Activated CD4-positive, alpha-beta T cell treated with anti-CD3 and anti-CD28 coated beads, Interleukin-2, Interleukin-4, amounts not matched to agents 100 ng/mL and 50 ng/mL, durations not matched to agents 16 hours and 8 hours (primary cell): ENCODE measurements around the gene RPS18.
"Not testable (repeated sequence)": the region's sequence is repeated elsewhere in the genome, so short reads cannot be mapped to it uniquely, and the experiment has no call there.

Experiments used
- DNase-seq: peaks from one replicate; pipeline ENCODE4 v3.0.0-alpha.2; 2020; ENCODE audit warnings: low spot score

Gene RPS18

GRCh38 chr6:33271468-33272274 lies at the start of gene RPS18, which contains the start of gene VPS52:
RPS18 (plus strand) TSS chr6:33272075; CDS start chr6:33272120, 45 bp downstream.
VPS52 (minus strand) TSS chr6:33271876; CDS start chr6:33271675, 201 bp downstream.
- DNase-seq: peak; percentile 97

GRCh38 chr6:33226503-33227120 lies 45.3 kb upstream of the RPS18 start:
- not testable (repeated sequence) for DNase-seq

GRCh38 chr6:33235221-33235634 lies 36.6 kb upstream of the RPS18 start:
- no peak for DNase-seq

GRCh38 chr6:33236328-33236727 lies 35.5 kb upstream of the RPS18 start:
- DNase-seq: no peak

- no peak for DNase-seq
These were observed 35.0 kb upstream of the RPS18 start for GRCh38 chr6:33236852-33237251.

GRCh38 chr6:33237741-33238140 lies 34.1 kb upstream of the RPS18 start:
- no peak for DNase-seq

- DNase-seq: peak; percentile 70
These were observed 29.9 kb upstream of the RPS18 start for GRCh38 chr6:33241968-33242367.

GRCh38 chr6:33243476-33243875 lies 28.4 kb upstream of the RPS18 start:
- no peak for DNase-seq

- peak; percentile 93 for DNase-seq
These were observed 23.8 kb upstream of the RPS18 start for GRCh38 chr6:33247977-33248642.

- DNase-seq: no peak
These were observed 23.3 kb upstream of the RPS18 start for GRCh38 chr6:33248643-33248931.

GRCh38 chr6:33248932-33249731 lies 22.7 kb upstream of the RPS18 start:
- peak; percentile 99 for DNase-seq

- peak; percentile 27 for DNase-seq
These were observed 21.9 kb upstream of the RPS18 start for GRCh38 chr6:33249732-33250630.

GRCh38 chr6:33250731-33251130 lies 21.1 kb upstream of the RPS18 start:
- no peak for DNase-seq

GRCh38 chr6:33251395-33252012 lies 20.4 kb upstream of the RPS18 start:
- DNase-seq: no peak

GRCh38 chr6:33252759-33253158 lies 19.1 kb upstream of the RPS18 start:
- DNase-seq: no peak

GRCh38 chr6:33254591-33254990 lies 17.3 kb upstream of the RPS18 start:
- no peak for DNase-seq

- DNase-seq: no peak
These were observed 12.8 kb upstream of the RPS18 start for GRCh38 chr6:33259032-33259431.

- not testable (repeated sequence) for DNase-seq
These were observed 9.4 kb upstream of the RPS18 start for GRCh38 chr6:33262490-33262889.

GRCh38 chr6:33264015-33264414 lies 7.9 kb upstream of the RPS18 start:
- no peak for DNase-seq

GRCh38 chr6:33271117-33271467 lies 783 bp upstream of the RPS18 start:
- no peak for DNase-seq
